ENCODE results near the gene FGL2. TPM values are rescaled to one million over a fixed set of nuclear protein-coding genes. Genes with fewer than 3 reads are reported as not detected.

The FGL2 gene
- total and polyA plus RNA-seq, 3 donors from 2014 or later = 2.0 to 18.3 (median 8.4) TPM

- Histone ChIP-seq H3K27ac (no peak overlapping the region), H3K4me1 (peaks cover 14% of the 10 kb centered on the region), H3K27me3 (no peaks in the 10 kb centered on the region), H3K9me3 (no peaks in the 10 kb centered on the region), H3K4me3 (no peak overlapping the region), H3K36me3 (ENCODE audit: low read depth, missing control alignments) (no peaks in the 10 kb centered on the region)
- 31 to 53% methylated on average over 7 of the region's 7 CpGs for WGBS, 2 donors
- peak; percentile 66 for DNase-seq
- intact Hi-C loops (cut with DNase I; ENCODE audit: low total_unique reads) = no loop called here
- no peak for TF ChIP-seq CTCF (IDR thresholded peaks at IDR 0.05)
- no peak for TF ChIP-seq POLR2A (IDR thresholded peaks at IDR 0.05)
Observed at GRCh38 chr7:77245015-77245755, 45.6 kb upstream of the FGL2 start.

- Histone ChIP-seq H3K27ac (no peak overlapping the region), H3K4me1 (peaks cover 14% of the 10 kb centered on the region), H3K4me3 (no peak overlapping the region), H3K27me3 (no peaks in the 10 kb centered on the region), H3K9me3 (no peaks in the 10 kb centered on the region), H3K36me3 (ENCODE audit: low read depth, missing control alignments) (no peaks in the 10 kb centered on the region)
- WGBS, 2 donors = 59 to 73% methylated on average over 6 of the region's 6 CpGs
- no peak for DNase-seq
- intact Hi-C loops (cut with DNase I; ENCODE audit: low total_unique reads) = no loop called here
- TF ChIP-seq CTCF (IDR thresholded peaks at IDR 0.05) (no peak), POLR2A (IDR thresholded peaks at IDR 0.05) (no peak)
Observed at GRCh38 chr7:77244222-77244934, 44.8 kb upstream of the FGL2 start.

- WGBS, 2 donors = 64 to 66% methylated on average over 2 of the region's 2 CpGs
- TF ChIP-seq POLR2A (IDR thresholded peaks at IDR 0.05) = no peak
- no peak for TF ChIP-seq CTCF (IDR thresholded peaks at IDR 0.05)
- Histone ChIP-seq H3K27me3 (no peaks in the 10 kb centered on the region), H3K27ac (no peak overlapping the region), H3K4me1 (peaks cover 23% of the 10 kb centered on the region), H3K36me3 (ENCODE audit: low read depth, missing control alignments) (no peaks in the 10 kb centered on the region), H3K4me3 (no peak overlapping the region), H3K9me3 (no peaks in the 10 kb centered on the region)
- intact Hi-C loops (cut with DNase I; ENCODE audit: low total_unique reads) = no loop called here
- DNase-seq = no peak
Observed at GRCh38 chr7:77242554-77242953, 42.9 kb upstream of the FGL2 start.

- DNase-seq = no peak
- no peak overlapping the region for H3K4me3 ChIP-seq
- 88 to 93% methylated on average over 2 of the region's 2 CpGs for WGBS, 2 donors
- H3K36me3 ChIP-seq (ENCODE audit: low read depth, missing control alignments) = no peaks in the 10 kb centered on the region
- intact Hi-C loops (cut with DNase I; ENCODE audit: low total_unique reads) = no loop called here
- TF ChIP-seq CTCF (IDR thresholded peaks at IDR 0.05) (no peak), POLR2A (IDR thresholded peaks at IDR 0.05) (no peak)
- H3K4me1 ChIP-seq = peaks cover 24% of the 10 kb centered on the region
- no peaks in the 10 kb centered on the region for H3K27me3 ChIP-seq
- H3K9me3 ChIP-seq = no peaks in the 10 kb centered on the region
- H3K27ac ChIP-seq = no peak overlapping the region
Observed at GRCh38 chr7:77242068-77242467, 42.4 kb upstream of the FGL2 start.

Measured in testis (tissue), 3 donors.